ENCODE data around the gene CYTH1.

DNA sequence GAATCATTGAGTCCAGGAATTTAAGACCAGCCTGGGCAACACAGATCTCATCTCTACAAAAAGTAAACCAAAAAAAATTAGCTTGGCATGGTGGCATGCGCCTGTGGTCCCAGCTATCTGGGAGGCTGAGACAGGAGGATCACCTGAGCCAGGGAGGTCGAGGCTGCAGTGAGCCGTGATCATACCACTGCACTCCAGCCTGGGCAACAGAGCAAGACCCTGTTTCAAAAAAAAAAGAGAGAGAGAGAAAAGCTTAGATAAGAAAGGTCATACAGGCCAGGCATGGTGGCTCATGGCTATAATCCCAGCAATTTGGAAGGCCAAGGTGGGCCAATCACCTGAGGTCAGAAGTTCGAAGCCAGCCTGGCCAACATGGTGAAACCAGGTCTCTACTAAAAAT lies 141.4 kb downstream of the CYTH1 start:
- TF ChIP-seq SP1 (IDR thresholded peaks at IDR 0.05) (no peak), FOXA1 (IDR thresholded peaks at IDR 0.05) (no peak)
- TF ChIP-seq, protein P1, sequence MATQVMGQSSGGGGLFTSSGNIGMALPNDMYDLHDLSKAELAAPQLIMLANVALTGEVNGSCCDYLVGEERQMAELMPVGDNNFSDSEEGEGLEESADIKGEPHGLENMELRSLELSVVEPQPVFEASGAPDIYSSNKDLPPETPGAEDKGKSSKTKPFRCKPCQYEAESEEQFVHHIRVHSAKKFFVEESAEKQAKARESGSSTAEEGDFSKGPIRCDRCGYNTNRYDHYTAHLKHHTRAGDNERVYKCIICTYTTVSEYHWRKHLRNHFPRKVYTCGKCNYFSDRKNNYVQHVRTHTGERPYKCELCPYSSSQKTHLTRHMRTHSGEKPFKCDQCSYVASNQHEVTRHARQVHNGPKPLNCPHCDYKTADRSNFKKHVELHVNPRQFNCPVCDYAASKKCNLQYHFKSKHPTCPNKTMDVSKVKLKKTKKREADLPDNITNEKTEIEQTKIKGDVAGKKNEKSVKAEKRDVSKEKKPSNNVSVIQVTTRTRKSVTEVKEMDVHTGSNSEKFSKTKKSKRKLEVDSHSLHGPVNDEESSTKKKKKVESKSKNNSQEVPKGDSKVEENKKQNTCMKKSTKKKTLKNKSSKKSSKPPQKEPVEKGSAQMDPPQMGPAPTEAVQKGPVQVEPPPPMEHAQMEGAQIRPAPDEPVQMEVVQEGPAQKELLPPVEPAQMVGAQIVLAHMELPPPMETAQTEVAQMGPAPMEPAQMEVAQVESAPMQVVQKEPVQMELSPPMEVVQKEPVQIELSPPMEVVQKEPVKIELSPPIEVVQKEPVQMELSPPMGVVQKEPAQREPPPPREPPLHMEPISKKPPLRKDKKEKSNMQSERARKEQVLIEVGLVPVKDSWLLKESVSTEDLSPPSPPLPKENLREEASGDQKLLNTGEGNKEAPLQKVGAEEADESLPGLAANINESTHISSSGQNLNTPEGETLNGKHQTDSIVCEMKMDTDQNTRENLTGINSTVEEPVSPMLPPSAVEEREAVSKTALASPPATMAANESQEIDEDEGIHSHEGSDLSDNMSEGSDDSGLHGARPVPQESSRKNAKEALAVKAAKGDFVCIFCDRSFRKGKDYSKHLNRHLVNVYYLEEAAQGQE (IDR thresholded peaks at IDR 0.05) = no peak
- TF ChIP-seq, protein P2, sequence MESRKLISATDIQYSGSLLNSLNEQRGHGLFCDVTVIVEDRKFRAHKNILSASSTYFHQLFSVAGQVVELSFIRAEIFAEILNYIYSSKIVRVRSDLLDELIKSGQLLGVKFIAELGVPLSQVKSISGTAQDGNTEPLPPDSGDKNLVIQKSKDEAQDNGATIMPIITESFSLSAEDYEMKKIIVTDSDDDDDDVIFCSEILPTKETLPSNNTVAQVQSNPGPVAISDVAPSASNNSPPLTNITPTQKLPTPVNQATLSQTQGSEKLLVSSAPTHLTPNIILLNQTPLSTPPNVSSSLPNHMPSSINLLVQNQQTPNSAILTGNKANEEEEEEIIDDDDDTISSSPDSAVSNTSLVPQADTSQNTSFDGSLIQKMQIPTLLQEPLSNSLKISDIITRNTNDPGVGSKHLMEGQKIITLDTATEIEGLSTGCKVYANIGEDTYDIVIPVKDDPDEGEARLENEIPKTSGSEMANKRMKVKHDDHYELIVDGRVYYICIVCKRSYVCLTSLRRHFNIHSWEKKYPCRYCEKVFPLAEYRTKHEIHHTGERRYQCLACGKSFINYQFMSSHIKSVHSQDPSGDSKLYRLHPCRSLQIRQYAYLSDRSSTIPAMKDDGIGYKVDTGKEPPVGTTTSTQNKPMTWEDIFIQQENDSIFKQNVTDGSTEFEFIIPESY (IDR thresholded peaks at IDR 0.05) = no peak
